H9 (cell line): Measurements from ENCODE around the gene PROM1. TPM values are rescaled to one million over a fixed set of nuclear protein-coding genes. Genes with fewer than 3 reads are reported as not detected.

Experiments used
- DNase-seq: peaks from one replicate; pipeline ENCODE4 v3.0.0-alpha.2; 2017
- H2AFZ ChIP-seq: one replicate; pipeline ENCODE4 v1.6.1; 2013; ENCODE audit warnings: mild to moderate bottlenecking, low read length, control low read depth, moderate library complexity
- H2AK5ac ChIP-seq: 2 replicates; pipeline ENCODE4 v1.6.1; 2013; ENCODE audit warnings: low read length, control low read depth, mixed read lengths; ENCODE audit not compliant: insufficient read length
- H2BK120ac ChIP-seq: one replicate; pipeline ENCODE4 v1.6.1; 2013; ENCODE audit warnings: low read depth, mild to moderate bottlenecking, low read length, control low read depth, inconsistent platforms; ENCODE audit not compliant: poor library complexity, severe bottlenecking
- H2BK12ac ChIP-seq: 2 replicates; pipeline ENCODE4 v1.6.1; 2013; ENCODE audit warnings: low read length, control low read depth, mixed read lengths, low read depth; ENCODE audit not compliant: insufficient read length
- H2BK15ac ChIP-seq: 2 replicates; pipeline ENCODE4 v1.6.1; 2013; ENCODE audit warnings: low read depth, low read length, control low read depth
- H2BK20ac ChIP-seq: one replicate; pipeline ENCODE4 v1.6.1; 2013; ENCODE audit warnings: low read depth, mild to moderate bottlenecking, low read length, control low read depth, inconsistent platforms; ENCODE audit not compliant: poor library complexity, severe bottlenecking
- H2BK5ac ChIP-seq: 2 replicates; pipeline ENCODE4 v1.6.1; 2013; ENCODE audit warnings: low read length, control low read depth, mixed read lengths; ENCODE audit not compliant: insufficient read length
- H3K14ac ChIP-seq: 2 replicates; pipeline ENCODE4 v1.6.1; 2013; ENCODE audit warnings: low read length, control low read depth; ENCODE audit not compliant: insufficient read depth
- H3K18ac ChIP-seq: 2 replicates; pipeline ENCODE4 v1.6.1; 2013; ENCODE audit warnings: low read depth, mild to moderate bottlenecking, mixed read lengths, low read length, control low read depth; ENCODE audit not compliant: insufficient read length
- H3K23ac ChIP-seq: 2 replicates; pipeline ENCODE4 v1.6.1; 2013; ENCODE audit warnings: low read length, control low read depth, mixed read lengths, low read depth; ENCODE audit not compliant: insufficient read length
- H3K23me2 ChIP-seq: 2 replicates; pipeline ENCODE4 v1.6.1; 2013; ENCODE audit warnings: low read depth, mild to moderate bottlenecking, mixed read lengths, low read length, control low read depth; ENCODE audit not compliant: insufficient read length, poor library complexity, severe bottlenecking
- H3K27ac ChIP-seq: 2 replicates; pipeline ENCODE4 v1.5.1; 2013; ENCODE audit warnings: low read length, control low read depth, mixed read lengths, low read depth; ENCODE audit not compliant: insufficient read length
- H3K27me3 ChIP-seq: 2 replicates; pipeline ENCODE4 v1.6.1; 2013; ENCODE audit warnings: low read length, control low read depth, inconsistent platforms; ENCODE audit not compliant: insufficient read depth
- H3K4ac ChIP-seq: 2 replicates; pipeline ENCODE4 v1.6.1; 2013; ENCODE audit warnings: low read depth, mild to moderate bottlenecking, control low read depth, inconsistent platforms, low read length, moderate library complexity
- H3K4me1 ChIP-seq: 2 replicates; pipeline ENCODE4 v1.6.1; 2013; ENCODE audit warnings: low read length, control low read depth, inconsistent platforms; ENCODE audit not compliant: insufficient read depth
- H3K4me2 ChIP-seq: 2 replicates; pipeline ENCODE4 v1.6.1; 2013; ENCODE audit warnings: low read length, control low read depth, mixed read lengths; ENCODE audit not compliant: insufficient read length, insufficient read depth
- H3K56ac ChIP-seq: 2 replicates; pipeline ENCODE4 v1.6.1; 2013; ENCODE audit warnings: low read depth, mild to moderate bottlenecking, mixed read lengths, low read length, control low read depth; ENCODE audit not compliant: insufficient read length
- H3K79me1 ChIP-seq: 2 replicates; pipeline ENCODE4 v1.6.1; 2013; ENCODE audit warnings: low read depth, mild to moderate bottlenecking, moderate library complexity, low read length, control low read depth, inconsistent platforms; ENCODE audit not compliant: insufficient read depth, poor library complexity, severe bottlenecking
- H3K79me2 ChIP-seq: 2 replicates; pipeline ENCODE4 v1.6.1; 2013; ENCODE audit warnings: low read length, control low read depth, inconsistent platforms; ENCODE audit not compliant: insufficient read depth
- H3K9ac ChIP-seq: 2 replicates; pipeline ENCODE4 v1.6.1; 2013; ENCODE audit warnings: low read length, control low read depth, mixed read lengths; ENCODE audit not compliant: insufficient read length; ENCODE audit errors: extremely low read depth
- H3K9me3 ChIP-seq: one replicate; pipeline ENCODE4 v1.6.1; 2013; ENCODE audit warnings: low read depth, low read length, inconsistent platforms; ENCODE audit not compliant: control insufficient read depth
- H3T11ph ChIP-seq: one replicate; pipeline ENCODE4 v1.6.1; 2013; ENCODE audit warnings: mild to moderate bottlenecking, low read length, control low read depth, inconsistent platforms
- H4K20me1 ChIP-seq: one replicate; pipeline ENCODE4 v1.6.1; 2013; ENCODE audit not compliant: control insufficient read depth, insufficient read length, insufficient read depth
- H4K5ac ChIP-seq: 2 replicates; pipeline ENCODE4 v1.6.1; 2013; ENCODE audit warnings: low read depth, mild to moderate bottlenecking, mixed read lengths, low read length, control low read depth; ENCODE audit not compliant: insufficient read length
- H4K8ac ChIP-seq: replicated peaks from 2 replicates; pipeline ENCODE4 v1.6.1; 2013; ENCODE audit warnings: low read length, control low read depth, mixed read lengths, low read depth; ENCODE audit not compliant: insufficient read length
- H4K91ac ChIP-seq: 2 replicates; pipeline ENCODE4 v1.6.1; 2013; ENCODE audit warnings: low read depth, mild to moderate bottlenecking, moderate library complexity, mixed read lengths, low read length, control low read depth; ENCODE audit not compliant: insufficient read length
- H3K27ac Mint-ChIP-seq, 3 experiments: 2 replicates in 2 of 3; 3 replicates in 1 of 3; pipeline ENCODE4 v1.8.0; 2020 to 2021; ENCODE audit warnings: mixed read lengths in 3 of 3, mild to moderate bottlenecking in 1 of 3, moderate library complexity in 1 of 3
- H3K27me3 Mint-ChIP-seq: 2 replicates; pipeline ENCODE4 v1.8.0; 2021; ENCODE audit warnings: low read depth, mild to moderate bottlenecking, moderate library complexity, mixed read lengths
- H3K36me3 Mint-ChIP-seq, 3 experiments: 2 replicates in 2 of 3; 3 replicates in 1 of 3; pipeline ENCODE4 v1.8.0; 2020 to 2021; ENCODE audit warnings: low read depth in 3 of 3, mixed read lengths in 3 of 3; ENCODE audit not compliant: insufficient read depth in 1 of 3
- H3K4me1 Mint-ChIP-seq, 2 experiments: 2 replicates each; pipeline ENCODE4 v1.8.0; 2020; ENCODE audit warnings: mixed read lengths in 2 of 2
- H3K4me3 Mint-ChIP-seq, 2 experiments: 2 replicates in 1 of 2; 3 replicates in 1 of 2; pipeline ENCODE4 v1.8.0; 2020 to 2021; ENCODE audit warnings: mild to moderate bottlenecking in 2 of 2, mixed read lengths in 2 of 2, moderate library complexity in 1 of 2
- H3K9me3 Mint-ChIP-seq, 2 experiments: 2 replicates in 1 of 2; 3 replicates in 1 of 2; pipeline ENCODE4 v1.8.0; 2020; ENCODE audit warnings: mild to moderate bottlenecking in 2 of 2, mixed read lengths in 2 of 2, moderate library complexity in 1 of 2
- WGBS: extraction: QIAGEN DNeasy Blood & Tissue Kit; methylation state at CpG from one replicate; pipeline ENCODE4 v1.1.7; 2013; ENCODE audit warnings: missing lambda C conversion rate, low lambda C conversion rate, mixed read lengths; ENCODE audit not compliant: insufficient read length; ENCODE audit errors: extremely low coverage; 5-methylcytosine and 5-hydroxymethylcytosine counted together
- total RNA-seq: library from RNA; stranded (reverse); gene quantifications from 2 replicates; pipeline ENCODE4 v1.2.1, GENCODE V29; 2021
- TF ChIP-seq, protein P1 (sequence below): fragments of 200-600 bp; sonication (generic); conservative IDR thresholded peaks from 3 replicates; pipeline ENCODE4 v1.8.0; 2021; ENCODE audit warnings: antibody characterized with exemption, mild to moderate bottlenecking

Gene PROM1
- total RNA-seq, 1 experiment from 2014 or later: 98.3 TPM

DNA sequence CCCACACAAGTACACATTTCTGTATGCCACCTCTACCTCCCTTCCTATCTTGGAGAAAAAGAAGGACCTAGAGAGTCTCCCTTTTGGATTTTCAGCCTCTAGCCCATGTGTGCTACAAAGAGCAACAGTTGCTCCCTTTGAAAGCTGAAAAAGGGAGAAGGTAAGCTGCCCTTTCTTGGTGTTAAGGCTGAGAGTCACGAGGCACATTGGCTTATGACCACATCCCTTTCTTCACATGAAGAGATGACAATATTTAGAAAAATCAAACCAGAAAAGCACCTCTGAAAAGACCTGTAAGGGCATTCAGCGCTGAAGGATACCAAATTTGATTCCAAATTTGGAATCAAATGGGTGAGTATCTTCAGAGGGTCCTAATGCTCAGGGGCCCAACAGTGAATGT lies 138.9 kb downstream of the PROM1 start:
- Mint-ChIP-seq H3K4me1 (no peaks in the 10 kb centered on the region), H3K27me3 (no peaks in the 10 kb centered on the region; the same call in none of the 2 replicates), H3K27ac (no peak overlapping the region; a peak in 1 of 7 replicates), H3K4me3 (no peak overlapping the region), H3K36me3 (no peaks in the 10 kb centered on the region), H3K9me3 (no peaks in the 10 kb centered on the region)
- Histone ChIP-seq H3K56ac (no peak overlapping the region), H4K8ac (no peak overlapping the region), H3K18ac (no peak overlapping the region), H3K14ac (no peak overlapping the region), H3K9me3 (no peaks in the 10 kb centered on the region), H2BK120ac (no peak overlapping the region), H2BK5ac (no peak overlapping the region), H3K4me2 (no peak overlapping the region), H2BK20ac (no peak overlapping the region), H3K4ac (no peak overlapping the region), H3K27ac (no peak overlapping the region), H3K79me2 (no peaks in the 10 kb centered on the region), H2AK5ac (no peak overlapping the region), H2AFZ (no peak overlapping the region), H3K27me3 (no peaks in the 10 kb centered on the region), H3K9ac (no peak overlapping the region), H3K23me2 (no peaks in the 10 kb centered on the region), H4K5ac (no peak overlapping the region), H2BK12ac (no peak overlapping the region), H3K23ac (no peak overlapping the region), H4K91ac (no peak overlapping the region), H3T11ph (no peak overlapping the region), H3K4me1 (no peaks in the 10 kb centered on the region), H3K79me1 (no peaks in the 10 kb centered on the region), H2BK15ac (no peak overlapping the region), H4K20me1 (no peaks in the 10 kb centered on the region)
- DNase-seq: no peak
- WGBS: no CpG with 5 or more reads among the region's 2 CpGs
- TF ChIP-seq, protein P1, sequence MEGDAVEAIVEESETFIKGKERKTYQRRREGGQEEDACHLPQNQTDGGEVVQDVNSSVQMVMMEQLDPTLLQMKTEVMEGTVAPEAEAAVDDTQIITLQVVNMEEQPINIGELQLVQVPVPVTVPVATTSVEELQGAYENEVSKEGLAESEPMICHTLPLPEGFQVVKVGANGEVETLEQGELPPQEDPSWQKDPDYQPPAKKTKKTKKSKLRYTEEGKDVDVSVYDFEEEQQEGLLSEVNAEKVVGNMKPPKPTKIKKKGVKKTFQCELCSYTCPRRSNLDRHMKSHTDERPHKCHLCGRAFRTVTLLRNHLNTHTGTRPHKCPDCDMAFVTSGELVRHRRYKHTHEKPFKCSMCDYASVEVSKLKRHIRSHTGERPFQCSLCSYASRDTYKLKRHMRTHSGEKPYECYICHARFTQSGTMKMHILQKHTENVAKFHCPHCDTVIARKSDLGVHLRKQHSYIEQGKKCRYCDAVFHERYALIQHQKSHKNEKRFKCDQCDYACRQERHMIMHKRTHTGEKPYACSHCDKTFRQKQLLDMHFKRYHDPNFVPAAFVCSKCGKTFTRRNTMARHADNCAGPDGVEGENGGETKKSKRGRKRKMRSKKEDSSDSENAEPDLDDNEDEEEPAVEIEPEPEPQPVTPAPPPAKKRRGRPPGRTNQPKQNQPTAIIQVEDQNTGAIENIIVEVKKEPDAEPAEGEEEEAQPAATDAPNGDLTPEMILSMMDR: no peak
